ENCODE results near the gene KANSL1.
"Not testable (repeated sequence)": the region's sequence is repeated elsewhere in the genome, so short reads cannot be mapped to it uniquely, and the experiment has no call there.

KANSL1 gene

DNA sequence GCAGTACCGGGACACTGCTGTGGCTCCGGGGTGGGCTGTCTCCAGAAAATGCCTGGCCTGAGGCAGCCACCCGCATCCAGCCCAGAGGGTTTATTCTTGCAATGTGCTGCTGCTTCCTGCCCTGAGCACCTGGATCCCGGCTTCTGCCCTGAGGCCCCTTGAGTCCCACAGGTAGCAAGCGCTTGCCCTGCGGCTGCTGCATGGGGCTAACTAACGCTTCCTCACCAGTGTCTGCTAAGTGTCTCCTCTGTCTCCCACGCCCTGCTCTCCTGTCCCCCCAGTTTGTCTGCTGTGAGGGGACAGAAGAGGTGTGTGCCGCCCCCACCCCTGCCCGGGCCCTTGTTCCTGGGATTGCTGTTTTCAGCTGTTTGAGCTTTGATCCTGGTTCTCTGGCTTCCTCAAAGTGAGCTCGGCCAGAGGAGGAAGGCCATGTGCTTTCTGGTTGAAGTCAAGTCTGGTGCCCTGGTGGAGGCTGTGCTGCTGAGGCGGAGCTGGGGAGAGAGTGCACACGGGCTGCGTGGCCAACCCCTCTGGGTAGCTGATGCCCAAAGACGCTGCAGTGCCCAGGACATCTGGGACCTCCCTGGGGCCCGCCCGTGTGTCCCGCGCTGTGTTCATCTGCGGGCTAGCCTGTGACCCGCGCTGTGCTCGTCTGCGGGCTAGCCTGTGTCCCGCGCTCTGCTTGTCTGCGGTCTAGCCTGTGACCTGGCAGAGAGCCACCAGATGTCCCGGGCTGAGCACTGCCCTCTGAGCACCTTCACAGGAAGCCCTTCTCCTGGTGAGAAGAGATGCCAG is 181.3 kb downstream of the KANSL1 start:
- Histone ChIP-seq H3K9me3 (no peaks in the 10 kb centered on the region), H3K4me3 (no peak overlapping the region), H3K4me1 (peaks cover 26% of the 10 kb centered on the region), H3K36me3 (no peaks in the 10 kb centered on the region), H3K27ac (no peak overlapping the region), H3K4me2 (no peak overlapping the region), H3K9ac (no peak overlapping the region), H4K20me1 (no peaks in the 10 kb centered on the region), H3K27me3 (no peaks in the 10 kb centered on the region)
- no peak for TF ChIP-seq Cebpa-rat (IDR thresholded peaks at IDR 0.05)

DNA sequence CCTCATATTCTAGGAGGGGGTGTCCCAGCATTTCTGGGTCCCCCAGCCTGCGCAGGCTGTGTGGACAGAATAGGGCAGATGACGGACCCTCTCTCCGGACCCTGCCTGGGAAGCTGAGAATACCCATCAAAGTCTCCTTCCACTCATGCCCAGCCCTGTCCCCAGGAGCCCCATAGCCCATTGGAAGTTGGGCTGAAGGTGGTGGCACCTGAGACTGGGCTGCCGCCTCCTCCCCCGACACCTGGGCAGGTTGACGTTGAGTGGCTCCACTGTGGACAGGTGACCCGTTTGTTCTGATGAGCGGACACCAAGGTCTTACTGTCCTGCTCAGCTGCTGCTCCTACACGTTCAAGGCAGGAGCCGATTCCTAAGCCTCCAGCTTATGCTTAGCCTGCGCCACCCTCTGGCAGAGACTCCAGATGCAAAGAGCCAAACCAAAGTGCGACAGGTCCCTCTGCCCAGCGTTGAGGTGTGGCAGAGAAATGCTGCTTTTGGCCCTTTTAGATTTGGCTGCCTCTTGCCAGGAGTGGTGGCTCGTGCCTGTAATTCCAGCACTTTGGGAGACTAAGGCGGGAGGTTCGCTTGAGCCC is 182.5 kb downstream of the KANSL1 start:
- Histone ChIP-seq H3K4me3 (no peak overlapping the region), H3K4me1 (peaks cover 26% of the 10 kb centered on the region), H3K27me3 (no peaks in the 10 kb centered on the region), H3K9ac (no peak overlapping the region), H3K27ac (no peak overlapping the region), H3K4me2 (no peak overlapping the region), H3K9me3 (no peaks in the 10 kb centered on the region), H3K36me3 (no peaks in the 10 kb centered on the region), H4K20me1 (no peaks in the 10 kb centered on the region)
- no peak for TF ChIP-seq Cebpa-rat (IDR thresholded peaks at IDR 0.05)

DNA sequence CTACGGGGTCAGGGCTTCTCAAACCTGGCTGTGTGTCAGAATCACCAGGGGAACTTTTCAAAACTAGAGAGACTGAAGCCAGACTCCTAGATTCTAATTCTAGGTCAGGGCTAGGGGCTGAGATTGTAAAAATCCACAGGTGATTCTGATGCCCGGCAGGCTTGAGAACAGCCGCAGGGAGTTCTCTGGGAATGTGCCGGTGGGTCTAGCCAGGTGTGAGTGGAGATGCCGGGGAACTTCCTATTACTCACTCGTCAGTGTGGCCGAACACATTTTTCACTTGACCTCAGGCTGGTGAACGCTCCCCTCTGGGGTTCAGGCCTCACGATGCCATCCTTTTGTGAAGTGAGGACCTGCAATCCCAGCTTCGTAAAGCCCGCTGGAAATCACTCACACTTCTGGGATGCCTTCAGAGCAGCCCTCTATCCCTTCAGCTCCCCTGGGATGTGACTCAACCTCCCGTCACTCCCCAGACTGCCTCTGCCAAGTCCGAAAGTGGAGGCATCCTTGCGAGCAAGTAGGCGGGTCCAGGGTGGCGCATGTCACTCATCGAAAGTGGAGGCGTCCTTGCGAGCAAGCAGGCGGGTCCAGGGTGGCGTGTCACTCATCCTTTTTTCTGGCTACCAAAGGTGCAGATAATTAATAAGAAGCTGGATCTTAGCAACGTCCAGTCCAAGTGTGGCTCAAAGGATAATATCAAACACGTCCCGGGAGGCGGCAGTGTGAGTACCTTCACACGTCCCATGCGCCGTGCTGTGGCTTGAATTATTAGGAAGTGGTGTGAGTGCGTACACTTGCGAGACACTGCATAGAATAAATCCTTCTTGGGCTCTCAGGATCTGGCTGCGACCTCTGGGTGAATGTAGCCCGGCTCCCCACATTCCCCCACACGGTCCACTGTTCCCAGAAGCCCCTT is 183.3 kb downstream of the KANSL1 start:
- H3K4me2 ChIP-seq, result peak overlapping the region; percentile 14; the same call in 1 of the 2 replicates
- no peak overlapping the region for H3K27ac ChIP-seq
- no peaks in the 10 kb centered on the region for H3K27me3 ChIP-seq
- H4K20me1 ChIP-seq, result no peaks in the 10 kb centered on the region
- no peak overlapping the region for H3K9ac ChIP-seq
- peaks cover 26% of the 10 kb centered on the region for H3K4me1 ChIP-seq
- no peaks in the 10 kb centered on the region for H3K9me3 ChIP-seq
- H3K4me3 ChIP-seq, result no peak overlapping the region
- no peaks in the 10 kb centered on the region for H3K36me3 ChIP-seq
- no peak for TF ChIP-seq Cebpa-rat (IDR thresholded peaks at IDR 0.05)

DNA sequence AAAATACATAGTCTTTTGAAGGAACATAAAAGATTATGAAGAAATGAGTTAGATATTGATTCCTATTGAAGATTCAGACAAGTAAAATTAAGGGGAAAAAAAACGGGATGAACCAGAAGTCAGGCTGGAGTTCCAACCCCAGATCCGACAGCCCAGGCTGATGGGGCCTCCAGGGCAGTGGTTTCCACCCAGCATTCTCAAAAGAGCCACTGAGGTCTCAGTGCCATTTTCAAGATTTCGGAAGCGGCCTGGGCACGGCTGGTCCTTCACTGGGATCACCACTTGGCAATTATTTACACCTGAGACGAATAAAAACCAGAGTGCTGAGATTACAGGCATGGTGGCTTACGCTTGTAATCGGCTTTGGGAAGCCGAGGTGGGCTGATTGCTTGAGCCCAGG is 184.6 kb downstream of the KANSL1 start:
- H3K27ac ChIP-seq, result no peak overlapping the region
- no peak overlapping the region for H3K9ac ChIP-seq
- no peak for TF ChIP-seq Cebpa-rat (IDR thresholded peaks at IDR 0.05)
- no peaks in the 10 kb centered on the region for H3K36me3 ChIP-seq
- H3K27me3 ChIP-seq, result no peaks in the 10 kb centered on the region
- H4K20me1 ChIP-seq, result no peaks in the 10 kb centered on the region
- no peak overlapping the region for H3K4me2 ChIP-seq
- H3K9me3 ChIP-seq, result no peaks in the 10 kb centered on the region
- H3K4me3 ChIP-seq, result no peak overlapping the region
- peaks cover 26% of the 10 kb centered on the region for H3K4me1 ChIP-seq

DNA sequence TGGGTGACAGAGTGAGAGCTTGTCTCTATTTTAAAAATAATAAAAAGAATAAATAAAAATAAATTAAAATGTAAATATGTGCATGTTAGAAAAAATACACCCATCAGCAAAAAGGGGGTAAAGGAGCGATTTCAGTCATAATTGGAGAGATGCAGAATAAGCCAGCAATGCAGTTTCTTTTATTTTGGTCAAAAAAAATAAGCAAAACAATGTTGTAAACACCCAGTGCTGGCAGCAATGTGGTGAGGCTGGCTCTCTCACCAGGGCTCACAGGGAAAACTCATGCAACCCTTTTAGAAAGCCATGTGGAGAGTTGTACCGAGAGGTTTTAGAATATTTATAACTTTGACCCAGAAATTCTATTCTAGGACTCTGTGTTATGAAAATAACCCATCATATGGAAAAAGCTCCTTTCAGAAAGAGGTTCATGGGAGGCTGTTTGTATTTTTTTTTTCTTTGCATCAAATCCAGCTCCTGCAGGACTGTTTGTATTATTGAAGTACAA is 185.7 kb downstream of the KANSL1 start:
- Histone ChIP-seq H3K9me3 (no peaks in the 10 kb centered on the region), H4K20me1 (no peaks in the 10 kb centered on the region), H3K4me3 (no peak overlapping the region), H3K27me3 (no peaks in the 10 kb centered on the region), H3K4me1 (peaks cover 26% of the 10 kb centered on the region), H3K36me3 (no peaks in the 10 kb centered on the region), H3K9ac (no peak overlapping the region), H3K4me2 (peak overlapping the region; percentile 32), H3K27ac (no peak overlapping the region)
- no peak for TF ChIP-seq Cebpa-rat (IDR thresholded peaks at IDR 0.05)

DNA sequence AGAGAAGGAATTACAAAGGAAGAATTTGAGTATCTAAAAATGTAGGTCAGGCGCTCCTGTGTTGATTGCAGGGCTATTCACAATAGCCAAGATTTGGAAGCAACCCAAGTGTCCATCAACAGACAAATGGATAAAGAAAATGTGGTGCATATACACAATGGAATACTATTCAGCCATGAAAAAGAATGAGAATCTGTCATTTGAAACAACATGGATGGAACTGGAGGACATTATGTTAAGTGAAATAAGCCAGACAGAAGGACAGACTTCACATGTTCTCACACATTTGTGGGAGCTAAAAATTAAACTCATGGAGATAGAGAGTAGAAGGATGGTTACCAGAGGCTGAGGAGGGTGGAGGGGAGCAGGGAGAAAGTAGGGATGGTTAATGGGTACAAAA is 187.1 kb downstream of the KANSL1 start:
- not testable (repeated sequence) for H3K36me3 ChIP-seq

DNA sequence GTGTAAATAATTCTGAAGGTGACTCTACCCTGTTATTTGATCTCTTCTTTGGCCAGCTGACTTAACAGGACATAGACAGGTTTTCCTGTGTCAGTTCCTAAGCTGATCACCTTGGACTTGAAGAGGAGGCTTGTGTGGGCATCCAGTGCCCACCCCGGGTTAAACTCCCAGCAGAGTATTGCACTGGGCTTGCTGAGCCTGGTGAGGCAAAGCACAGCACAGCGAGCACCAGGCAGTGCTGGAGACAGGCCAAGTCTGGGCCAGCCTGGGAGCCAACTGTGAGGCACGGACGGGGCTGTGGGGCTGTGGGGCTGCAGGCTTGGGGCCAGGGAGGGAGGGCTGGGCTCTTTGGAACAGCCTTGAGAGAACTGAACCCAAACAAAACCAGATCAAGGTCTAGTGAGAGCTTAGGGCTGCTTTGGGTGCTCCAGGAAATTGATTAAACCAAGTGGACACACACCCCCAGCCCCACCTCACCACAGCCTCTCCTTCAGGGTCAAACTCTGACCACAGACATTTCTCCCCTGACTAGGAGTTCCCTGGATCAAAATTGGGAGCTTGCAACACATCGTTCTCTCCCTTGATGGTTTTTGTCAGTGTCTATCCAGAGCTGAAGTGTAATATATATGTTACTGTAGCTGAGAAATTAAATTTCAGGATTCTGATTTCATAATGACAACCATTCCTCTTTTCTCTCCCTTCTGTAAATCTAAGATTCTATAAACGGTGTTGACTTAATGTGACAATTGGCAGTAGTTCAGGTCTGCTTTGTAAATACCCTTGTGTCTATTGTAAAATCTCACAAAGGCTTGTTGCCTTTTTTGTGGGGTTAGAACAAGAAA is 189.1 kb downstream of the KANSL1 start:
- no peak for TF ChIP-seq Cebpa-rat (IDR thresholded peaks at IDR 0.05)
- no peak overlapping the region for H3K27ac ChIP-seq
- no peaks in the 10 kb centered on the region for H3K27me3 ChIP-seq
- peaks cover 13% of the 10 kb centered on the region for H3K4me1 ChIP-seq
- no peaks in the 10 kb centered on the region for H4K20me1 ChIP-seq
- H3K36me3 ChIP-seq, result no peaks in the 10 kb centered on the region
- H3K4me2 ChIP-seq, result no peak overlapping the region
- H3K4me3 ChIP-seq, result no peak overlapping the region
- H3K9ac ChIP-seq, result no peak overlapping the region
- no peaks in the 10 kb centered on the region for H3K9me3 ChIP-seq

More for the DNA sequence above, 187.1 kb downstream of the KANSL1 start:
- not testable (repeated sequence) for H4K20me1 ChIP-seq, H3K4me2 ChIP-seq, H3K9ac ChIP-seq, H3K27me3 ChIP-seq, H3K27ac ChIP-seq, H3K4me3 ChIP-seq, H3K9me3 ChIP-seq
- H3K4me1 ChIP-seq, result peaks cover 22% of the 10 kb centered on the region

DNA sequence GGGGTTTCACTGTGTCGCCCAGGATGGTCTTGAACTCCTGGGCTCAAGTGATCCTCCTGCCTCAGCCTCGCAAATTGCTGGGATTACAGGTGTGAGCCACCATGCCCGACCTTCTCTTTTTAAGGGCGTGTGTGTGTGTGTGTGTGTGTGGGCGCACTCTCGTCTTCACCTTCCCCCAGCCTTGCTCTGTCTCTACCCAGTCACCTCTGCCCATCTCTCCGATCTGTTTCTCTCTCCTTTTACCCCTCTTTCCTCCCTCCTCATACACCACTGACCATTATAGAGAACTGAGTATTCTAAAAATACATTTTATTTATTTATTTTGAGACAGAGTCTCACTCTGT is 190.3 kb downstream of the KANSL1 start:
- Histone ChIP-seq H3K4me3 (no peak overlapping the region), H3K36me3 (no peaks in the 10 kb centered on the region), H3K4me1 (peaks cover 9% of the 10 kb centered on the region), H3K4me2 (no peak overlapping the region), H3K27me3 (no peaks in the 10 kb centered on the region), H4K20me1 (no peaks in the 10 kb centered on the region), H3K27ac (no peak overlapping the region), H3K9me3 (no peaks in the 10 kb centered on the region), H3K9ac (no peak overlapping the region)
- no peak for TF ChIP-seq Cebpa-rat (IDR thresholded peaks at IDR 0.05)

DNA sequence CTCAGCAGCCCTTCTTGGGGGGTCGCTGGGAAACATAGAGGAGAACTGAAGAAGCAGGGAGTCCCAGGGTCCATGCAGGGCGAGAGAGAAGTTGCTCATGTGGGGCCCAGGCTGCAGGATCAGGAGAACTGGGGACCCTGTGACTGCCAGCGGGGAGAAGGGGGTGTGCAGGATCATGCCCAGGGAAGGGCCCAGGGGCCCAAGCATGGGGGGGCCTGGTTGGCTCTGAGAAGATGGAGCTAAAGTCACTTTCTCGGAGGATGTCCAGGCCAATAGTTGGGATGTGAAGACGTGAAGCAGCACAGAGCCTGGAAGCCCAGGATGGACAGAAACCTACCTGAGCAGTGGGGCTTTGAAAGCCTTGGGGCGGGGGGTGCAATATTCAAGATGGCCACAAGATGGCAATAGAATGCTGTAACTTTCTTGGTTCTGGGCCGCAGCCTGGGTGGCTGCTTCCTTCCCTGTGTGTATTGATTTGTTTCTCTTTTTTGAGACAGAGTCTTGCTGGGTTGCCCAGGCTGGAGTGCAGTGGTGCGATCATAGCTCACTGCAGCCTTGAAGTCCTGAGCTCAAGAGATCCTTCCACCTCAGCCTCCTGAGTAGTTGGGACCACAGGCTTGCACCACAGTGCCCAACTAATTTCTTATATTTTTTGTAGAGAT is 190.8 kb downstream of the KANSL1 start:
- Histone ChIP-seq H3K9me3 (no peaks in the 10 kb centered on the region), H3K9ac (no peak overlapping the region), H3K27ac (no peak overlapping the region), H3K4me3 (no peak overlapping the region), H3K4me2 (no peak overlapping the region), H3K4me1 (peaks cover 4% of the 10 kb centered on the region), H3K27me3 (no peaks in the 10 kb centered on the region), H4K20me1 (no peaks in the 10 kb centered on the region), H3K36me3 (no peaks in the 10 kb centered on the region)
- TF ChIP-seq Cebpa-rat (IDR thresholded peaks at IDR 0.05), result no peak

Data from BLaER1 (cell line).